Neuron (in vitro differentiated cells): ENCODE measurements around the gene OXGR1.
"Not testable (repeated sequence)": the region's sequence is repeated elsewhere in the genome, so short reads cannot be mapped to it uniquely, and the experiment has no call there.

Experiments
- H2AFZ ChIP-seq: one replicate; pipeline ENCODE4 v1.6.1; 2013; ENCODE audit warnings: low read depth, mild to moderate bottlenecking, inconsistent platforms, low read length, moderate library complexity
- H3K27me3 ChIP-seq: one replicate; pipeline ENCODE4 v1.6.1; 2013; ENCODE audit warnings: low read length; ENCODE audit not compliant: insufficient read depth
- H3K36me3 ChIP-seq: one replicate; pipeline ENCODE4 v1.6.1; 2013; ENCODE audit warnings: low read length; ENCODE audit not compliant: insufficient read depth
- H3K4me1 ChIP-seq: one replicate; pipeline ENCODE4 v1.6.1; 2013; ENCODE audit warnings: low read length; ENCODE audit not compliant: insufficient read depth
- H3K4me3 ChIP-seq: 2 replicates; pipeline ENCODE4 v1.5.1; 2013; ENCODE audit warnings: mild to moderate bottlenecking, low read length, moderate library complexity
- H3K9me3 ChIP-seq: one replicate; pipeline ENCODE4 v1.6.1; 2013; ENCODE audit warnings: low read length

OXGR1 gene

GRCh38 chr13:97000295-97000925 lies 6.1 kb upstream of the OXGR1 start:
- H3K4me3 ChIP-seq, result no peak overlapping the region
- H3K27me3 ChIP-seq, result no peaks in the 10 kb centered on the region
- no peak overlapping the region for H2AFZ ChIP-seq
- H3K36me3 ChIP-seq, result no peaks in the 10 kb centered on the region
- H3K4me1 ChIP-seq, result peaks cover 4% of the 10 kb centered on the region
- no peaks in the 10 kb centered on the region for H3K9me3 ChIP-seq

- Histone ChIP-seq H3K4me1 (peaks cover 1% of the 10 kb centered on the region), H3K27me3 (peaks cover 8% of the 10 kb centered on the region), H3K36me3 (no peaks in the 10 kb centered on the region), H3K9me3 (no peaks in the 10 kb centered on the region), H3K4me3 (no peak overlapping the region), H2AFZ (no peak overlapping the region)
Observed at GRCh38 chr13:96999091-96999490, 4.8 kb upstream of the OXGR1 start.

GRCh38 chr13:96998051-96998450 lies 3.8 kb upstream of the OXGR1 start:
- Histone ChIP-seq H3K36me3 (no peaks in the 10 kb centered on the region), H3K9me3 (no peaks in the 10 kb centered on the region), H3K27me3 (peaks cover 18% of the 10 kb centered on the region), H3K4me3 (no peak overlapping the region), H2AFZ (no peak overlapping the region), H3K4me1 (no peaks in the 10 kb centered on the region)

GRCh38 chr13:96996886-96997285 lies 2.6 kb upstream of the OXGR1 start:
- Histone ChIP-seq H2AFZ (no peak overlapping the region), H3K27me3 (peaks cover 23% of the 10 kb centered on the region), H3K4me1 (no peaks in the 10 kb centered on the region), H3K9me3 (no peaks in the 10 kb centered on the region), H3K36me3 (no peaks in the 10 kb centered on the region), H3K4me3 (no peak overlapping the region)

- H2AFZ ChIP-seq, result no peak overlapping the region
- peaks cover 23% of the 10 kb centered on the region for H3K27me3 ChIP-seq
- no peaks in the 10 kb centered on the region for H3K36me3 ChIP-seq
- no peaks in the 10 kb centered on the region for H3K9me3 ChIP-seq
- no peak overlapping the region for H3K4me3 ChIP-seq
- H3K4me1 ChIP-seq, result no peaks in the 10 kb centered on the region
Observed at GRCh38 chr13:96996107-96996506, 1.8 kb upstream of the OXGR1 start.

GRCh38 chr13:96994858-96995243 lies 575 bp upstream of the OXGR1 start:
- no peaks in the 10 kb centered on the region for H3K9me3 ChIP-seq
- H3K27me3 ChIP-seq, result peaks cover 23% of the 10 kb centered on the region
- no peaks in the 10 kb centered on the region for H3K36me3 ChIP-seq
- no peak overlapping the region for H2AFZ ChIP-seq
- no peaks in the 10 kb centered on the region for H3K4me1 ChIP-seq
- no peak overlapping the region for H3K4me3 ChIP-seq

GRCh38 chr13:96993634-96994016 lies 651 bp downstream of the OXGR1 start:
- Histone ChIP-seq H3K27me3 (peaks cover 23% of the 10 kb centered on the region), H3K9me3 (no peaks in the 10 kb centered on the region), H3K4me3 (no peak overlapping the region), H3K4me1 (no peaks in the 10 kb centered on the region), H3K36me3 (no peaks in the 10 kb centered on the region), H2AFZ (no peak overlapping the region)

- Histone ChIP-seq H3K9me3 (no peaks in the 10 kb centered on the region), H3K4me3 (no peak overlapping the region), H3K27me3 (peaks cover 23% of the 10 kb centered on the region), H2AFZ (no peak overlapping the region), H3K4me1 (no peaks in the 10 kb centered on the region), H3K36me3 (no peaks in the 10 kb centered on the region)
Observed at GRCh38 chr13:96992633-96993032, 1.6 kb downstream of the OXGR1 start.

- H3K9me3 ChIP-seq, result no peaks in the 10 kb centered on the region
- H3K4me3 ChIP-seq, result no peak overlapping the region
- H3K4me1 ChIP-seq, result no peaks in the 10 kb centered on the region
- H3K27me3 ChIP-seq, result peaks cover 23% of the 10 kb centered on the region
- H3K36me3 ChIP-seq, result no peaks in the 10 kb centered on the region
- no peak overlapping the region for H2AFZ ChIP-seq
Observed at GRCh38 chr13:96991072-96991471, 3.2 kb downstream of the OXGR1 start.

GRCh38 chr13:96988441-96988840 lies 5.8 kb downstream of the OXGR1 start:
- H3K4me1 ChIP-seq, result no peaks in the 10 kb centered on the region
- H3K27me3 ChIP-seq, result peaks cover 9% of the 10 kb centered on the region
- no peaks in the 10 kb centered on the region for H3K36me3 ChIP-seq
- H3K4me3 ChIP-seq, result no peak overlapping the region
- no peaks in the 10 kb centered on the region for H3K9me3 ChIP-seq
- H2AFZ ChIP-seq, result no peak overlapping the region

- H3K27me3 ChIP-seq, result no peaks in the 10 kb centered on the region
- no peaks in the 10 kb centered on the region for H3K36me3 ChIP-seq
- H3K9me3 ChIP-seq, result no peaks in the 10 kb centered on the region
- H3K4me3 ChIP-seq, result no peak overlapping the region
- H3K4me1 ChIP-seq, result no peaks in the 10 kb centered on the region
- H2AFZ ChIP-seq, result no peak overlapping the region
Observed at GRCh38 chr13:96984051-96984508, 10.2 kb downstream of the OXGR1 start.

- Histone ChIP-seq H3K27me3 (no peaks in the 10 kb centered on the region), H3K4me3 (no peak overlapping the region), H2AFZ (no peak overlapping the region), H3K4me1 (no peaks in the 10 kb centered on the region), H3K36me3 (no peaks in the 10 kb centered on the region), H3K9me3 (no peaks in the 10 kb centered on the region)
Observed at GRCh38 chr13:96982672-96983071, 11.6 kb downstream of the OXGR1 start.

- H2AFZ ChIP-seq, H3K4me3 ChIP-seq, H3K4me1 ChIP-seq, H3K36me3 ChIP-seq, H3K27me3 ChIP-seq, H3K9me3 ChIP-seq: not testable (repeated sequence)
Observed at GRCh38 chr13:96979861-96980260, 14.4 kb downstream of the OXGR1 start.

GRCh38 chr13:96968027-96968426 lies 26.2 kb downstream of the OXGR1 start:
- Histone ChIP-seq H3K9me3 (peaks cover 8% of the 10 kb centered on the region), H3K27me3 (no peaks in the 10 kb centered on the region), H3K36me3 (no peaks in the 10 kb centered on the region), H2AFZ (no peak overlapping the region), H3K4me1 (no peaks in the 10 kb centered on the region), H3K4me3 (no peak overlapping the region)
